ENCODE measurements around the gene PAX5.
A peak's percentile ranks its signal among the peaks of the same experiment; 100 is the strongest.

The PAX5 gene

GRCh38 chr9:36822201-36822600 lies 211.9 kb downstream of the PAX5 start:
- Histone ChIP-seq H3K36me3 (ENCODE audit: control insufficient read depth, insufficient read depth, low read length) (no peaks in the 10 kb centered on the region), H3K9ac (ENCODE audit: low read length) (no peak overlapping the region), H3K27me3 (ENCODE audit: control insufficient read depth, insufficient read depth, low read length) (no peaks in the 10 kb centered on the region), H3K4me3 (ENCODE audit: low read length) (no peak overlapping the region), H3K4me1 (ENCODE audit: control insufficient read depth, insufficient read depth, low read length) (no peaks in the 10 kb centered on the region), H3K27ac (ENCODE audit: low read depth, low read length) (no peak overlapping the region)

- H3K4me1 ChIP-seq (ENCODE audit: control insufficient read depth, insufficient read depth, low read length): no peaks in the 10 kb centered on the region
- no peaks in the 10 kb centered on the region for H3K27me3 ChIP-seq (ENCODE audit: control insufficient read depth, insufficient read depth, low read length)
- no peak overlapping the region for H3K9ac ChIP-seq (ENCODE audit: low read length)
- no peak overlapping the region for H3K4me3 ChIP-seq (ENCODE audit: low read length)
- H3K27ac ChIP-seq (ENCODE audit: low read depth, low read length): no peak overlapping the region
- no peaks in the 10 kb centered on the region for H3K36me3 ChIP-seq (ENCODE audit: control insufficient read depth, insufficient read depth, low read length)
Observed at GRCh38 chr9:36820392-36820861, 213.6 kb downstream of the PAX5 start.

- H3K27me3 ChIP-seq (ENCODE audit: control insufficient read depth, insufficient read depth, low read length): no peaks in the 10 kb centered on the region
- H3K9ac ChIP-seq (ENCODE audit: low read length): no peak overlapping the region
- no peaks in the 10 kb centered on the region for H3K36me3 ChIP-seq (ENCODE audit: control insufficient read depth, insufficient read depth, low read length)
- H3K27ac ChIP-seq (ENCODE audit: low read depth, low read length): no peak overlapping the region
- H3K4me3 ChIP-seq (ENCODE audit: low read length): peak overlapping the region; percentile 49
- no peaks in the 10 kb centered on the region for H3K4me1 ChIP-seq (ENCODE audit: control insufficient read depth, insufficient read depth, low read length)
Observed at GRCh38 chr9:36818965-36819870, 214.8 kb downstream of the PAX5 start.

GRCh38 chr9:36818242-36818938 lies 215.7 kb downstream of the PAX5 start:
- no peaks in the 10 kb centered on the region for H3K27me3 ChIP-seq (ENCODE audit: control insufficient read depth, insufficient read depth, low read length)
- peak overlapping the region; percentile 49 for H3K4me3 ChIP-seq (ENCODE audit: low read length)
- H3K27ac ChIP-seq (ENCODE audit: low read depth, low read length): no peak overlapping the region
- H3K36me3 ChIP-seq (ENCODE audit: control insufficient read depth, insufficient read depth, low read length): no peaks in the 10 kb centered on the region
- H3K9ac ChIP-seq (ENCODE audit: low read length): no peak overlapping the region
- no peaks in the 10 kb centered on the region for H3K4me1 ChIP-seq (ENCODE audit: control insufficient read depth, insufficient read depth, low read length)

DNA sequence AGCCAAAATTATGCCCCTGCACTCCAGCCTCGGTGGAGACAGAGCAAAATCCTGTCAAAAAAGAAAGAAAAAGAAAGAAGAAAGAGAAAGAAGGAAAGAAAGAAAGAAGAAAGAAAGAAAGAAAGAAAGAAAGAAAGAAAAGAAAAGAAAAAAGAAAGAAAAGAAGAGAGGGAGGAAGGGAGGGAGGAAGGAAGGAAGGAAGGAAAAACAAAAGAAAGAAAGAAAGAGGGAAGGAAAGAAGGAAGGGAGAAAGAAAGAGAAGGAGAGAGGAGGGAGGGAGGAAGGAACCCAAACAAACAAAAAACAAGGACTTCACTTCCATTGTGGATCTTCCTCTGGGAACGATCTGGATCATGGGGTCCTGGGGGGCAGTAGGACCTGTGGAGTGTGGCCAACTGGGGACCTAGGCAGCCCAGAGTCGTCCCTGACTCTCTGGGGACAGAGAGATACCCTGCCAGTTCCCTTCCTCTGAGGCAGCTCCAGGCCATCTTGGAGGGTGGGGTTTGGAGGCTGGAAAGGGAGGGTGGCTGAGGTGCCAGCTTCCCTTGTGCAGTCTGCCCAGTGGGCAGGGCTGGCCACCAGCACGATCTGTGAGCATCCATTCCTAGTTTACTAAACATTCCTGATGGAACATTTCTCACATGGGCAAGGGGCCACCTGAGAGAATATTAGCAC lies 216.8 kb downstream of the PAX5 start:
- H3K27ac ChIP-seq (ENCODE audit: low read depth, low read length): no peak overlapping the region
- H3K4me3 ChIP-seq (ENCODE audit: low read length): no peak overlapping the region
- no peak overlapping the region for H3K9ac ChIP-seq (ENCODE audit: low read length)
- H3K4me1 ChIP-seq (ENCODE audit: control insufficient read depth, insufficient read depth, low read length): no peaks in the 10 kb centered on the region
- no peaks in the 10 kb centered on the region for H3K27me3 ChIP-seq (ENCODE audit: control insufficient read depth, insufficient read depth, low read length)
- no peaks in the 10 kb centered on the region for H3K36me3 ChIP-seq (ENCODE audit: control insufficient read depth, insufficient read depth, low read length)

DNA sequence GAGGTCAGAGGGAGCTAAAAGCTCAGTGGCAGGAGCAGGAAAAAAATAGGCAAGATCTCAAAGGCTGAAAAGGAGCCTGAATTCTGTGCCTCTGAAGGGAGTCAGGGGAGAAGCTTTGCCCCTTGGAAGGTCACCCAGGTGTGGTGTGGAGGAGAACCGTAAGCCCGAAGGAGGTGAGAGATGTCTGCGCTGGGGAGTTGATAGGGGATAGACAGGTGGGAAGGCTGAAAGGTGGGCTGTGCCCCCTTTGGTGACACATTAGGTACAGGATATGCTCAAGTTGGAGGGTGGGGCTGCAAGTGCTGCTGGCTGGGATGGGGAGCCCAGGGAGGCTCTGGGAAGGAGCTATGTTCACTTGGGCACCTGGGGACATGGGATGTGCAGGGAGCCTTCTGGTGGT lies 217.7 kb downstream of the PAX5 start:
- H3K27ac ChIP-seq (ENCODE audit: low read depth, low read length): no peak overlapping the region
- H3K9ac ChIP-seq (ENCODE audit: low read length): no peak overlapping the region
- H3K36me3 ChIP-seq (ENCODE audit: control insufficient read depth, insufficient read depth, low read length): no peaks in the 10 kb centered on the region
- H3K4me3 ChIP-seq (ENCODE audit: low read length): no peak overlapping the region
- H3K27me3 ChIP-seq (ENCODE audit: control insufficient read depth, insufficient read depth, low read length): no peaks in the 10 kb centered on the region
- no peaks in the 10 kb centered on the region for H3K4me1 ChIP-seq (ENCODE audit: control insufficient read depth, insufficient read depth, low read length)

DNA sequence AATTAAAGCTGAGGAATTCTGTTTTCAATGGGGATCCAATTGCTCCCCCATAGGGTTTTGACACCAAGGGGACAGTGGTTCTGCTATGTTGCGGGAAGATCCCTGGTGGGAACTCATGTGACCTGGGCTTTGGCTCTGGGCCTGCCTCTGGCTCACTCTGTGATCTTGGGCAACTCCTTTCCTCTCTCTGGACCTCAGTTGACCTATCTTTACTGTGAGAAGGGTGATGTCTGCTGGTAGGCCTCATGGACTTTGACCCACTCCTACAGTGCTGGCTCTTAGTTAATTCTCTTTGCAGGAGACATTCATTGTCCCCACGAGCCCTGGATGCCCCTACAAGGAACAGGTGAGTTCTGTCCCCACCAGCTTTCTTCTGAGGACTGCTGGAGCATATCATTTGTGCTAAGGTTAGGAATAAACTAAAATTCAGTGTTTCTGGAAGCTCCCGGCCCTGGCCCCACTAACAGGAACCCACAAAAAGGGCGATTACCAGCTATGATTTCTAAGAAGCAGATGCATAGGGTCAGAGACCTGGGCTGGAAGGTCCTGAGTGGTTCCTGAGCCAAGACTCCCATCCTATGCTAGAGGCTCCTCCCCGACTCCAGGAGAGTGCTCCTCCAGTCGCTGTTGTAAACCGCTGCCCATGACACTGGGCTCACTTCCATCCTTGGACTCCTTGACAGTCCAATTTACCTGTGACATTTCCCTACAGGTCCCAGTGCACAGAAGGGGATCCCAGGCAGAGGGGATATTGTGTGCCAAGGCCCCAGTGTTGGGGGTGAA lies 218.3 kb downstream of the PAX5 start:
- Histone ChIP-seq H3K9ac (ENCODE audit: low read length) (no peak overlapping the region), H3K27me3 (ENCODE audit: control insufficient read depth, insufficient read depth, low read length) (no peaks in the 10 kb centered on the region), H3K4me3 (ENCODE audit: low read length) (no peak overlapping the region), H3K4me1 (ENCODE audit: control insufficient read depth, insufficient read depth, low read length) (no peaks in the 10 kb centered on the region), H3K36me3 (ENCODE audit: control insufficient read depth, insufficient read depth, low read length) (no peaks in the 10 kb centered on the region), H3K27ac (ENCODE audit: low read depth, low read length) (no peak overlapping the region)

DNA sequence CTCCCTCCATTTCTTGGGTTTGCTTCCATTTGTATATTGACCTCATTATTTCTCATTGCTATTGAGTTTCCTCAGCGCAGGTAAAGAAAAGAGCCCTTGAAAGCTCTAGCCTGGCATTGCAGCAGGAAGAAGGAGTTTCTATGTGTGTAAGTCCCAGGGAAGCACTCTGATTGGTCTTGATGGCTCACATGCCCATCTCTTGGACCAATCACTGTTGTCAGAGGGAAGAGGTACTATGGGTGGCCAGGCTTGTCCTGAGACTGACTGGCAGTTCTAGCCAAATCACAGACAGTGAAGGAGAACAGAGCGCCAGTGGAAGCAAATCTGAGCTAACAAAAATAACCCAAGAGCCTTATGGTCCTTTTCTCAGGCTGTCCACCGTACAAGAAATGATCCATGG lies 219.0 kb downstream of the PAX5 start:
- Histone ChIP-seq H3K9ac (ENCODE audit: low read length) (no peak overlapping the region), H3K27ac (ENCODE audit: low read depth, low read length) (no peak overlapping the region), H3K27me3 (ENCODE audit: control insufficient read depth, insufficient read depth, low read length) (no peaks in the 10 kb centered on the region), H3K4me1 (ENCODE audit: control insufficient read depth, insufficient read depth, low read length) (no peaks in the 10 kb centered on the region), H3K4me3 (ENCODE audit: low read length) (no peak overlapping the region), H3K36me3 (ENCODE audit: control insufficient read depth, insufficient read depth, low read length) (no peaks in the 10 kb centered on the region)

DNA sequence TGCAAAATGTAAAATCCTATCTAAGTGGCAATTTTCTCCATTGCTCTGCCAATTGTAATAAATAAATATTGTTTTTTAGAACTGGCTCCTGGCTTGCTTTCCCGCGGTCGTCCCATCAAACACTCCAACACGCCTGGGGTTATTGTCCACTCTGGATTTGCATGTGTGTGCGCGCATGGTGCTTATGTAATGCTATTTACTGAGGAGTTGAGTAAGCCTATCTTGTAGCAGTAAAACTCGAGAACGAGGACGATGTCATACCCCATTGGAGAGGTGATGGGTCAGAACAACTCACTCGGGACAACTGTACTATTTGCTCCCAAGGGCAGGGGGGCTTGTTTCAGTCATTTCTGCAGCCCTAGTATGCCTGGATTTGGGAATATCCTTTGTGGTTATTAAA lies 220.9 kb downstream of the PAX5 start:
- H3K27me3 ChIP-seq (ENCODE audit: control insufficient read depth, insufficient read depth, low read length): no peaks in the 10 kb centered on the region
- no peak overlapping the region for H3K27ac ChIP-seq (ENCODE audit: low read depth, low read length)
- H3K36me3 ChIP-seq (ENCODE audit: control insufficient read depth, insufficient read depth, low read length): no peaks in the 10 kb centered on the region
- H3K4me3 ChIP-seq (ENCODE audit: low read length): no peak overlapping the region
- no peak overlapping the region for H3K9ac ChIP-seq (ENCODE audit: low read length)
- H3K4me1 ChIP-seq (ENCODE audit: control insufficient read depth, insufficient read depth, low read length): no peaks in the 10 kb centered on the region

- Histone ChIP-seq H3K27me3 (ENCODE audit: control insufficient read depth, insufficient read depth, low read length) (no peaks in the 10 kb centered on the region), H3K9ac (ENCODE audit: low read length) (no peak overlapping the region), H3K27ac (ENCODE audit: low read depth, low read length) (no peak overlapping the region), H3K4me3 (ENCODE audit: low read length) (no peak overlapping the region), H3K4me1 (ENCODE audit: control insufficient read depth, insufficient read depth, low read length) (no peaks in the 10 kb centered on the region), H3K36me3 (ENCODE audit: control insufficient read depth, insufficient read depth, low read length) (no peaks in the 10 kb centered on the region)
Observed at GRCh38 chr9:36812556-36812955, 221.5 kb downstream of the PAX5 start.

- H3K27ac ChIP-seq (ENCODE audit: low read depth, low read length): no peak overlapping the region
- no peaks in the 10 kb centered on the region for H3K4me1 ChIP-seq (ENCODE audit: control insufficient read depth, insufficient read depth, low read length)
- no peak overlapping the region for H3K4me3 ChIP-seq (ENCODE audit: low read length)
- no peaks in the 10 kb centered on the region for H3K27me3 ChIP-seq (ENCODE audit: control insufficient read depth, insufficient read depth, low read length)
- H3K36me3 ChIP-seq (ENCODE audit: control insufficient read depth, insufficient read depth, low read length): no peaks in the 10 kb centered on the region
- no peak overlapping the region for H3K9ac ChIP-seq (ENCODE audit: low read length)
Observed at GRCh38 chr9:36808251-36808650, 225.8 kb downstream of the PAX5 start.

DNA sequence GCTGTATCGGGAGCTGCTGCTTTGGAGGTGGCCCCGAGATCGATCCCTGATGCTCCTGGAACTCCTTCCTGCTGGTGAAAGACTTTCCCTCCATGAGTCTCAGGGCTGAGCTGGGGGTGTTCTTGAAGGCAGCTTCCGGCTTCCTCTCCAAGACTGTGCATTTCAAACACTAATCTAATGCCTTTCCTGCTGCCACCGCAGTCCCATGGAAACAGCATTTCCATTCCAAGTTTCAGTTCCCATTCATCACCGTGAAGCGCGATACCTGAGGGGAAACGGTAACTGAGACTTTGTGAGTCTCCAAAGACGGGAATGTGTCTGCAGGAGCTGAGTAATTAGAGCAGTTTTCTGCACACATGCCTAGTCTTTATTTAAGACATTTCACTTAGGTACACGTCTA lies 230.1 kb downstream of the PAX5 start:
- H3K9ac ChIP-seq (ENCODE audit: low read length): no peak overlapping the region
- no peak overlapping the region for H3K4me3 ChIP-seq (ENCODE audit: low read length)
- no peaks in the 10 kb centered on the region for H3K36me3 ChIP-seq (ENCODE audit: control insufficient read depth, insufficient read depth, low read length)
- no peaks in the 10 kb centered on the region for H3K4me1 ChIP-seq (ENCODE audit: control insufficient read depth, insufficient read depth, low read length)
- H3K27ac ChIP-seq (ENCODE audit: low read depth, low read length): no peak overlapping the region
- H3K27me3 ChIP-seq (ENCODE audit: control insufficient read depth, insufficient read depth, low read length): no peaks in the 10 kb centered on the region

Data from rectal smooth muscle tissue (tissue), 1 donor.